Activated CD4-positive, alpha-beta T cell treated with anti-CD3 and anti-CD28 coated beads for 4 hours (primary cell): Measurements from ENCODE around the gene NAGPA.

Experiments used
- DNase-seq, 2 donors: peaks; one replicate each; pipeline ENCODE4 v3.0.0-alpha.2; 2020

Gene NAGPA

DNA sequence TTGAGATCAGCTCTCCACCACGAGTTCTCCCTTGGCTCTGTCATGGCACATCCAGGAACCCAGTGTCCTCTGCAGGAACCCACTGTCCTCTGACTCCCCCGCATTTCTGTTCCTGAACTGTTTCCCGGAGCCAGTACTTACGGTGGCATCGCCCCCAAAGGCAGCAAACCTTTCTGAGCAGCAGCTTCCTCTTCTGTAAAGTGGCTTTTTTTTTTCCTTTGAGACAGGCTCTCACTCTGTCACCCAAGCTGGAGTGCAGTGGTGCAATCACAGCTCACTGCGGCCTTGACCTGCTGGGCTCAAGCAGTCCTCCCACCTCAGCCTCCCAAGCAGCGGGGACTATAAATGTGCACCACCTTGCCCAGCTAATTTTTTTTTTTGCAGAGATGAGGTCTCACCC lies 32.2 kb downstream of the NAGPA start:
- no peak for DNase-seq

GRCh38 chr16:5000573-5001001 lies 33.1 kb downstream of the NAGPA start:
- no peak for DNase-seq

DNA sequence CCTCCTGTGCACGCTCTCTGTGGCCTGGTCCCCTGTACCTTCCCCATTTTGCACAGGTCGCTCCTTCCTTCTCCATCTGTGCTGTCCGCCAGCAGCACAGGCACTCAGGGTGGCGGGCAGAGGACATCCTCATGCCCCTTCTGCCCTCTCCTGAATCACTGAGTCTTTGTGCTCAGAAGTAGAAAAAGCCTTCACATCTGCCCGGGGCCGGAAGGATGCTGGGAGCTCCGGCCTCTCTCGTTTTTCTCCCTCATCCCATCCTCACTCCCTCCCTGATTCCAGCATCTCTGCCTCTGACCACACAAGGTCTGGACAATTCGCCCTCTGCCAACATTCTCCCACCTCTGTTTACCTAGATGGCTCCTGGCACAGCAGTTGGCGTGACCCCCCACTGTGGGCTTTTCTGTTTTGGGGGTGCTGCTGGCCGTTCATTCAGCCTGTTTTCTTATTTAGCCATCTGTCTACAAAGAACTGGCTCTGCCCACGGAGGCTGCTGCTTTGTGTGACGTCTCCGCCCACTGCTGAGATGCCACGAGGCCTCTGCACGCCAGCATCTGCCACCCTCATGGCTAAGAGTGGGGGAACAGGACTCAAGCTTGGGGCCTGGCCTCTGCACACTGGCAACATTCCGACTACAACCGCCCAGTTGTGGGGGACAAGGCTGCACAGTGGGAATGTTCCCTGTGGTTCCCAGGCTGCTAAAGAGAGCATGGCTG lies 38.9 kb downstream of the NAGPA start:
- DNase-seq: no peak

DNA sequence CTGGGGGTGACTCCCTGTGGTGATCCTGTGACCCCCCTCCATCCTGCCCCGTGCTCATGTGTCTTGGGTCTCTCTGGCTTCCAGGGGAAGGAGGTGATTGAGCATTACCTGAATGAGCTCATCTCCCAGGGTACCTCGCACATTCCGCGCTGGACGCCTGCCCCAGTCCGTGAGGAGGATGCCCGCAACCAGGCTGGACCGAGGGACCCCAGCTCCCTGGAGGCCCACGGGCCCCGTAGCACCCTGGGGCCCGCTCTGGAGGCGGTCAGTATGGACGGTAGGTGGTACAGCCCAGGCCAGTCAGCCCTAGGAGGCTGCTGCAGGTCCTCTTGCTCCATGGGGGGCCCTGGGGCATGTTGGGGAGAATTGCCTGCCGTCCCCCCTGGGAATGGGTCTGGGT lies 42.0 kb downstream of the NAGPA start:
- no peak for DNase-seq

- DNase-seq: no peak
Observed at GRCh38 chr16:4990415-4990814, 43.3 kb downstream of the NAGPA start.

DNA sequence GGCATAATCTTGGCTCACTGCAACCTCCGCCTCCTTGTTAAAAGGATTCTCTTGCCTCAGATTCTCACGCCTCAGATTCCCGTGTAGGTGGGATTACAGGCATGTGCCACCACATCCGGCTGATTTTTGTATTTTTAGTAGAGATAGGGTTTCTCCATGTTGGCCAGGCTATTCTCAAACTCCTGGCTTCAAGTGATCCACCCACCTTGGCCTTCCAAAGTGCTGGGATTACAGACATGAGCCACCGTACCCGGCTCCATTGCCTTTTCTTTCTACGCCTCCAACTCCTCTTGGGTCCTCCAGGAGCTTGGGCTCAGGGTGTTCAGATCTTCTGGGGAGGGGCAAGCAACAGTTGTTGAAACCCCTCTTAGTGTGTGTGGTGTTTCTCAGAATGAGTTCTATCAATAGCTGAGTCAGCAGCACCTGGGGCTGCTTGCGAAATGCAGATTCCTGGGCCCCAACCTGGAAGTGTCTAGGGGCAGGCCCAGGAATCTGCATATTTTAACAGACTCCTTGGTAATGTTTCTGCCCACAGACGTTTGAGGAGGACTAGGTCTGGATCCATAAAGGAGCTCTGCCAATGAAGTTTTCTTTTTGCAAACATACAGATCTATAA lies 44.2 kb downstream of the NAGPA start:
- DNase-seq: no peak

DNA sequence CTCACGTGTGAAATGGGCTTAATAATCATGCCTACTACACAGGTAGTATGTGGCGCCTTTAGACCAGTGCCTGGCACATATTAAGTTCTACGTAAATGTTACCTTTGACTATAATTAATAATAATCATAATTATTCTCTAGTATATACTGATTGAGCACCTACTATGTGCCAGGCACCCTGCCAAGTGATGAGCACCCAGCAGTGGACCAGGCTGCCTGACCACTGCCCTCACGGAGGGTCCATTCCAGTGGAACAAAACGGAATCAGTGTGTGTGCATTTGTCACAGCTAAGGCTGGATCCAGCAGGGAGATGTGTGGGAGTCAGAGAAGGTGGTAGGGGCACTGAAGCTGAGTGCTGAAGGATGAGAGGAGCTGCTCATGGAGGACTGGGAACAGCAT lies 45.1 kb downstream of the NAGPA start:
- no peak for DNase-seq

DNA sequence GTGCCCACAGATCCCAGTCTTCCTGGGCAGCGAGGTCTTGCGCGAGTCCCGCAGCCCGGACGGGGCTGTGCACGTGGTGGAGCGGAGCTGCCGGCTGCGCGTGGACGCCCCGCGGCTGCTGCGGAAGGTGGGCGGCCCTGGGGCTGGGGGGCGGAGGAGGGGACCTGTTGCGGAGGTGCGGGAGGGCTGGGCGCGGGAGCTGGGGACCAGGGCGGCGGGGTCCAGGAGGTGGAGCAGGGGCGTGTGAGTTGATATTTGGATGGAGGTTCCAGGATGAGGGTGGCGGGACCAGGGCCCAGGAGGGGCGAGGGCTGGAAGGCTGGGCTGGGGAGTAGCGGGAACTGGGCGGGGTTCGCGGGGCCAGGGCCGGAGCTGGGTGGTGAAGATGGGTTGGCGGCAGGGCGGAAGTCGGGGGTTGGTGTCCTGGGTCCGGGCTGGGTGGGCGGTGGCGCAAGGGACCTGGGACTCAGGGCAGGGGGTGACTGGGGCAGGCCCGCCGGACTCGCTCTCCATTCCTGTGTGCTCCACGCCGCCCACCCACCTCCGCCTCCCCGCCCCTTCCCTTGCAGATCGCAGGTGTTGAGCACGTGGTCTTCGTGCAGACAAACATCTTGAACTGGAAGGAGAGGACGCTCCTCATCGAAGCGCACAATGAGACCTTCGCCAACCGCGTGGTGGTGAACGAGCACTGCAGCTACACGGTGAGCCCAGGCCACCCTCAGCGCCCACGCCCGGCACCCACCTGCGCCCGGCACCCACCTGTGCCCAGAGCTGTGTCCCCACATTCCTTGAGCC lies 46.0 kb downstream of the NAGPA start:
- DNase-seq: no peak

DNA sequence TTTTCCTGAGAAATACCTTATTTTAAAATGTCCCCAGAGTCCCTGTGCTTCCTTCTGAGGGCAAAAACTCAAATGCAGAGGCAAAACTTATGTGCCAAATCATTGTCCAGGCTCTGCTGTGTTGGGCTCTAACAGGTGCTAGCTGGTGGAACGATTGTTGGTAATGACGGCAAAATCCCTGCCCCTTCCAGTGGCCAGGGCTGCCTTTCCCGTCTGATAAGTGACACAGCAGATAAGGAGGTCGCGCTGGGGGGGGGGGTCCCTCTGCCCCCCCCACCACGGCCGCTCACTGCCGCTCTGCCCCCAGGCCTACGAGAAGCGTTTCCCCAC lies 46.5 kb downstream of the NAGPA start:
- DNase-seq: no peak

GRCh38 chr16:4984174-4984990 lies 49.4 kb downstream of the NAGPA start:
- no peak for DNase-seq

GRCh38 chr16:4982056-4982867 lies 51.5 kb downstream of the NAGPA start:
- DNase-seq: no peak

- no peak for DNase-seq
Observed at GRCh38 chr16:4981473-4981872, 52.3 kb downstream of the NAGPA start.

DNA sequence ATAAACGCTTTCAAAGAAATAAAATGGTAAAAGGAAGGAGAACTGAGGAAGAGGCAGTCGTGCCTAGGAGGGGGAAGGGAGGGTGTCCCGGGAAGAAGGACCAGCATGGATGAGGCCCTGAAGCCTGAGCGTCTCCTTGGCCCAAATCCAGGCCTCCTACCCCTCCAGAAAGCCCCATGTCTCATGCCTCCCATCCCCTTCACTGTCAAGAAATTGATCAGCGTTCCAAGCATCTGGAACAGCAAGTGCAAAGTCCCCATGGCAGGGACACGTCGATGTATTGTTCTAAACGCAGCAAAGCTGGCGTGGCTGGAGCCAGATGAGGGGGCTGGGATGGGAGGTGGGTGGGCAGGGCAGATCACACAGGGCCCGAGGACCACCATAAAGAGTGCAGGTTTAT lies 53.0 kb downstream of the NAGPA start:
- no peak for DNase-seq

DNA sequence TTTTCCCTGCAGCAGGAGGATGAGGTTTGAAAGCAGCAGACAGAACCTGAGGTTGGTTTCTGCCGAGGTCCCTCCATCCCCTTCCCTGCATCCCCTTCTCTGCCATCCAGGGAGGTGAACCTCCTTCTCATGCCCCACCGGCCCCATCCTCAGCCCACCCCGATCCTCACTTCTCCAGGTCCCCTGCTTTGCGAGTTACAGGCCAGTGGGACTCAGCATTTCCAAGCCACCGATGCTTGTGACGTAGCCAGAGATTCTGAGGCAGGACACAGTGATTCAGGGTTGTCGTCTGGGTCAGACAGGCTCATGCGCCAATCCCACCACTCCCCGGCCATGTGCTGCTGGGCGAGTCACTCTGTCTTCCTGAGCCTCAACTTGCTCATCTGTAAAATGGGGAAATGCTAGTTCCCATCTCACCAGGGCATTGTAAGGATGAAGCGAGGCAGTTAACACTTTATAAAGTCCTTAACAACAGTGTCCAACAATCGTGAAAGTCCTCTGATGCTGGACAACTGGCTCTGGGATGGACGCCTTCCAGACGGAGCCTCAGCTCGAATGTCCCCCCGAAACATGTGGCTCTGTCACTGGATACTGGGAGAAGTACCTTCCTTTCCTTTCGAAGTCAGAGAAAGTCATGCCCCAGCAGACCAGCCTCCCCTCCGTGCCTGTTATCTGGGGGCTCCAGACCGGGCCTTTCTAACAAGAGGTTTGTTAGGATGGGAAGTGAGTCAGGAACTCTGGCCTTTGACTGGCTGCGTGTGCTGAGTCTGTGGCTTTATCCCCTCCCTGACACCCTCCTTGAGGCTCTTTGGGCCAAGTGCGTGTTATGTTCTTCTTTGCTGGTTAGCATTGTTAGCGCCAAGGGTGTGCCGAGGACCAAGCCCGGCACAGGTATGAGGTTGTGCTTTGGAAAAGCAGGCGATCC lies 53.7 kb downstream of the NAGPA start:
- DNase-seq: no peak

DNA sequence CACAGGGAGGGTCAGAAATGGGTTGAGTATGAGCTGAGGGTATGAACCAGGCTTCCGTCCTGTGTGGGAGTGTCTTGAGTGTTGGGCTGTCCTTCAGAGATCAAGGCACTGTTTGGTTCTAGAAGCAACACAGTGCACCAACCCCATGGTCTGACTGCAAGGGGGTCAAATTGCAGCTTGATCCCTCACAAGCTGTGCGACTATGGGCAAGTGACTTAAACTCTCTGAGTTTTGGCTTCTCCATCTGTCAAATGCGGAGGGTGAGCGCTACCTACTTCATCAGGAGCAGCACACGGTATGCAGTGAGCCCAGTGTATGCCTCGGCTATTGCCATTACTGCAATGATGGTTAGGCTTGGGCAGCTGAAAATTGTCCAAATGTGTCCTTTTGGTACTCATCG lies 54.6 kb downstream of the NAGPA start:
- no peak for DNase-seq

DNA sequence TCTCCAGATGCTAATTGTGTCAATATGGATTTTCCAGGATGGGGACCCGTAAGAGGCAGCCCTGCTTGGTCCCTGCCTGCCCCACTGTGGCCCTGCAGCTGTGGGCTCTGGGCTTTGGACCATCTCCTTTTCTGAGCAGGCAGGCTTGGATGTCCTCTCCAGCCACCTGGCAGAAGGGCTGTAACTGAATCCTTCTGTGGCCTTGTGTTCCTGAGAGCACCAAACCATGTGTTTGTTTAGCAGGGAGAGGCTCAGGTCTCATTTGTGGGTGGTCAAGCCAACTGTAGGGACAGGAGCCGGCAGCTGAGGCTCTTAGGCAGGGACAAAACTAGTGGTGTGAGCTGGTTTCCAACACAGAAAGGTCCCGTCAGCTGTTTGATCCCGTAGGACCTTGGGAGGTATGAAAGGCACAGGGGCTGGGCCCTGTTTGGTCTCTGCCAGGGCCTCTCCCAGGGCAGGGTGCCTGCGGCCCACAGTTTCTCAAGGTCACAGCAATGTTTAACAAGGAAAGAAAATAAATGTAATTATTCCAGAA lies 57.1 kb downstream of the NAGPA start:
- DNase-seq: no peak

- DNase-seq: no peak
Observed at GRCh38 chr16:4976079-4976478, 57.7 kb downstream of the NAGPA start.
